AG10803 (cell line): ENCODE measurements around the gene CAMK2G.
A peak's percentile ranks its signal among the peaks of the same experiment; 100 is the strongest.

Source experiments
- DNase-seq: peaks from one replicate; pipeline ENCODE4 v3.0.0; 2010; ENCODE audit warnings: low read depth
- H3K4me3 ChIP-seq: 2 replicates; pipeline ENCODE4 v1.5.1; 2011; ENCODE audit warnings: mild to moderate bottlenecking, low read length, control low read depth
- CTCF ChIP-seq: conservative IDR thresholded peaks from 2 replicates; pipeline ENCODE4 v1.5.1; 2011; ENCODE audit warnings: mild to moderate bottlenecking, low read length, control low read depth, inconsistent platforms

The CAMK2G gene

DNA sequence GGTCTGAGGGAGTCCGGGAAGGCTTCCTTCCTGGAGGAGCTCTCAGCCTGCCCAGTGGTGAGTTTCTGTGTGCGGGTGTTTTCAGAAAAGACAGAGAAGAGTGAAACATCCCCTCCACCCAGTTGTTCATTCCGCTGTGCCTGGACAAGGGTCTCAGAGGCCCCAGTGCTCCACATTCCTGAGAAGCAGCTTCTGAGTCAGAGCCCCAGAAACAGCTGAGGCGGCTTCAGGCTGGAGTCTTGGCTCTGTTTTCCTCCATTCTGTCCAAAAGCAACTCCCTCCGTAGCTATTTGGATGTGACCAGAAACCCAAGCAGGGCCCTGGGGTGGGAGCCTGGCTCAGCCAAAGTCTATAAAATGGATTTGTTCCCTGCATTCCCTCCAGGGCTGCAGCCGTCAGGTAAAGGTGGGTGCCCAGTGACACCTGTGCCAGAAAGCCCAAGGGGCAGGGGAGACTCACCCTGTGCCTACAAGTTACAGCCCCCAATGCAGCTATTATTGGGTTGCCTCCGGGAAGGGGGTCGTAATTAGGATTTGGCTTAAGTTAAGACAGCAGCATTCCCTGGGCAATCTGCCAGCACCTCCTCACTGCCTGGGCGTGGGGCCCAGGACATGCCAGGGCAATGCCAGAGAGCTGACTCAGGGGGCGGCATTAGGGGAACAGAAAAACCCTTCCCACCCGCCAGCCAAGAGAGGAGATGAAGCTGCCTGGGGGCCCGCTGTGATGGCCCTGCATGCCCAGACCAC lies 13.1 kb upstream of the CAMK2G start:
- H3K4me3 ChIP-seq: peak overlapping the region; percentile 22
- peak; percentile 93 for DNase-seq
- TF ChIP-seq CTCF: no peak

- H3K4me3 ChIP-seq: peak overlapping the region; percentile 22
- no peak for DNase-seq
- no peak for TF ChIP-seq CTCF
These were observed 12.4 kb upstream of the CAMK2G start for GRCh38 chr10:73886661-73887293.

DNA sequence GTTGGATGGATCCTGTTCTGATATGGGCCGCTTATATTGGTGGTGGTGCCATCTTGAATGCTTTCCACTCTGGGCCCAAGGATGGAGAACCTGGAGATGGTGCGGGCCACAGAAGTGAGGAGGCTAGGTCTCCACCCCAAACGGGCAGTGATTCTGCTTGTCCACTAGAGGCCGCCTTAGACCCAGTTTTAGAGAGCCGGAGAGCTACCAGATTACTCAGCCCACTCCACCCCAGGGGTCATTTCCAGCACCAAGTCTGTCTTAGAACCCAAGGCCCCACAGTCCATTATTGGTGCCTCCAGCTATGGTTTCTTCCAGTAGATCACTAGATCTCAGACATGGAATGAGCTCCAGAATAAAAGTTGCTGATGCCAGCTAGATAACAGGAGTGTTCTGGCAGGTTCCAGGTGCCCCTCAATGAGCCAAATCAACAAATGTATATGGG lies 11.8 kb upstream of the CAMK2G start:
- DNase-seq: peak; percentile 78
- H3K4me3 ChIP-seq: no peak overlapping the region
- TF ChIP-seq CTCF: peak; percentile 89

DNA sequence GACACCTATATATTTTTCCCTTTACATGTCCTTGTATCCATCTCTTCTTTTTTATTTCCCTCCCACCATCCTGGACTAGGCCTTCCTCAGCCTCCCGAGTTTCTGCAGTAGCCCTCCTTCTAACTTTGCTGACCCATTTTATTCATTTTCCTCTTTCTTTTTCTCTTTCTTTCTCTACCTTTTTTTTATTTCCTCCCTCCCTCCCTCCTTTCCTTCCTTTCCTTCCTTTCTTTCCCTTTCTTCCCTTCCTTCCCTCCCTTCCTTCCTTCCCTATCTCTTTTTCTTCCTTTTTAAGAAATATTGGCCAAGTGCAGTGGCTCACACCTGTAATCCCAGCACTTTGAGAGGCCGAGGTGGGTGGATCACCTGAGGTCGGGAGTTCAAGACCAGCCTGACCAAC lies 9.7 kb upstream of the CAMK2G start:
- H3K4me3 ChIP-seq: no peak overlapping the region
- no peak for DNase-seq
- no peak for TF ChIP-seq CTCF

- H3K4me3 ChIP-seq: no peak overlapping the region
- DNase-seq: no peak
- TF ChIP-seq CTCF: no peak
These were observed 7.0 kb upstream of the CAMK2G start for GRCh38 chr10:73881221-73881919.

DNA sequence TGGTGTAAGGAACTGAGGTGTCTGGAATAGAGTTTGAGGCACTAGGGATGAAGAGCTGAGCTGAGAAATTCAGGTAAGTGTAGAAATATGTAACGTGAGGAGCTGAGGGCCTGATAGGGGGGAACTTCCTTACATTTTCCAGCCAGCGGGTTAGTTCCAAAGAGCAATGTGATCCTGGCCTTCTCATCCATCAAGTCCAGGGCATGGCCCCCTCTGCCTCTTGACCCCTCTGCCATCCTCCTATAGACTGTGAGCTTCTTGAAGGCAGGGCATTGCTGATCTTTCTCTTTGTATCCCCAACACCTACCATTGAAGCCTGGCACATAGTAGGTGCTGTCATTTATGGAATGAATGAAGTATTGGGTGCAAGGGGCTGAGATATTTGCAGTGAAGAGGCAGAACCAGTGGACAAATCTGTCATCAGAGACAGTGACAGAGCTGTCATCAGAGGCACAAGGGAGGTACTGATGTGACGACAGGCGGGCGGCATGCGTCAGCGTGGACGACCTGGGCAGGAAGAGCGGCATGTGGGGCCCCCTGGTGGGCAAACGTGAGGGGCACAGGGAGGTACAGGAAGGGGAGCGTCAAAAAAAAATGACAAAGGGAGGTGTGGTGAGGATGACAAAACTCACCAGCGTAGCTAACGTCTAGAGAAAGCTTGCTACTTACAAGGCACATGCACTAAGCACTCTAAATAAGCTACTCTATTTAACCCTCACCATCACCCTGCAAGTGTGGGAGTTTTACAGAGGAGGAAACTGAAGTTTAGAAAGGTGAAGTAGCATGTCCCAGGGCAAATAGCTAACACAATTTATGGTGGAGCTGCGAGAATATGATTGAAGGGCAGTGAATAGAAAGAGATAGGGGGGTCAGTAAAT lies 5.2 kb upstream of the CAMK2G start:
- no peak overlapping the region for H3K4me3 ChIP-seq
- peak; percentile 88 for TF ChIP-seq CTCF
- DNase-seq: peak; percentile 79
